ENCODE data around the gene RHNO1.

- TF ChIP-seq CTCF (IDR thresholded peaks at IDR 0.05) (no peak), POLR2A (IDR thresholded peaks at IDR 0.05) (no peak)
These were observed 45.3 kb downstream of the RHNO1 start for GRCh38 chr12:2922329-2922728.

Data from esophagus squamous epithelium (tissue), 4 donors.